ENCODE measurements around the gene MAPK14.

GRCh38 chr6:36089048-36089447 is 61.4 kb downstream of the MAPK14 start:
- TF ChIP-seq EZH2 (IDR thresholded peaks at IDR 0.05; ENCODE audit: insufficient read depth, poor library complexity, severe bottlenecking) (no peak), EZH2phosphoT487 (IDR thresholded peaks at IDR 0.05; ENCODE audit: insufficient read depth, low read depth) (no peak)

Measured in GM23248 (cell line).